NCI-H1694 (cell line): ENCODE data around the gene TBC1D8B.
A peak's percentile ranks its signal among the peaks of the same experiment; 100 is the strongest.

Source experiments
- DNase-seq: peaks from one replicate; lab custom pipeline; 2025; lab: John Stamatoyannopoulos, UW

Gene TBC1D8B

DNA sequence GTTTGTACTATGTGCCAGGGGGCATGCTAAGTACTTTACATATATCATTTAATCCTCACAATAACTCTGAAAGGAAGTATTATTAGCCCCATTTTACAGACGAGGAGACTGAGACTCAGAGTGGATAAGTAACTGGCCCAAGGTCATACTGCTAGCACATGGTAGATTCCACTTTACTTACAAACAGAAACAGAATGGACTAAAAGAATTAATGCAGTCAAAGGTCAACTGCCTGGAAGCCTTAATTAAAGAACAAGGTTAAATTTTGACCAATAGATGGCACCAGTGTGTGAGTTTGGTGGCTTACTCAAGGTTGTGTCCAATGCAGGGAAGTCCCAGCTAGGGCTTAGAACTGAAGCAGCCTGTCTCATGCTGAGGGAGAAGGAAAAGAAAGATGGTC is 96.0 kb downstream of the TBC1D8B start:
- DNase-seq: peak; percentile 1

DNA sequence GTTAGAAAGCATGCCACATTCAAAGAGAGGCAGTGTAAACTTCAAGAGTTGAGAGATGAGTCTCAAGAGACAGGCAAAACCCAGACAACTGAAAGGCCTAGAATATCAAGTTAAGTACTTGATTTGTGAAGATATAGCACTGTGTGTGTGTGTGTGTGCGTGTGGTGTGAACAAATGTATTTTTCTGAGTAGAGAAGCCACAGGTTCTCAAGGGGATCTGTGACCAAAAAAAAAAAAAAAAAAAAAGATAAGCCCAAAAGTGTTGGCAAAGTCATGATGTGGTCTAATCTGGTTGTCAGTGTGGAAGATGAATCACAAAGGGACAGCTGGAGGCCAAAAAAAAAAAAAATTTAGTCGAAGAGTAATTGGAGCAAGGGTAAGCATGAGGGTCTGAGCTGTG is 96.8 kb downstream of the TBC1D8B start:
- no peak for DNase-seq

DNA sequence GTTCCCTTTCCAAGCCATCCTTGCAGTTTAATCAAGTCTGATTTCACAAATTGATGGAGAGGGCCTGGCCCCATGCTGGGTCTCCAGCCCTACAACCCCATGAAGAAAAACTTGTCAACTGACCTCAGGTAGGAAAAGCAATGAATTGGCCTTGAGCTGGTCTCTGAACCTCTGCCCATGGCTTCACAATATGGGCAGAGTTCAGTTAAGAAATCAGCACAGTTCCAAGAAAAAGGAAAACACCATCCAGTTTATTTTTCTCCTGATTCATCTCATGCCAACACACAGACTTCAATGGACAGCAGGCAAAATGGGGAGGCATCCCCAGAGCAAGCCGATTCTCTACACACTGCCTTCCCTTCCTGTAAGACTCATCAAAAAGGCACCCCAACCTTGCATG is 97.4 kb downstream of the TBC1D8B start:
- no peak for DNase-seq

DNA sequence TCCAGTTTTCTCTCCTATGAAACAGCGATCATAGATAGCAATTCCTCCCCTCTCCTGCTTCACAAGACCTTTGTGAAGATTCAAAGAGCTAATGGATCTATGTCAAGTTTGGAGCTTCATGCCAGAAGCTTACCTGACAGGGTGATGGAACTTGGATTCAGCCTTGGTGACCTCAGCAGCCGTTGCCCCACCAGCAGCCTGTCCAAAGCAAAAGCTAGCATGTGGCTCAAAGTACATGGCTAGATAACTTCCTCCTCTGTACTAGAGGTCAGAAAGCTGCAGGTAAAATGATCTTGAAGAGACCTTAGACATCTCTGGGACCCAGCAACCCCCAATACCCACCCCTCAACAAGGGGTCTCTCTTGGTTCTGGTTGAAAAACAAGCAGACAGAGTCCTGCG is 98.9 kb downstream of the TBC1D8B start:
- DNase-seq: no peak

DNA sequence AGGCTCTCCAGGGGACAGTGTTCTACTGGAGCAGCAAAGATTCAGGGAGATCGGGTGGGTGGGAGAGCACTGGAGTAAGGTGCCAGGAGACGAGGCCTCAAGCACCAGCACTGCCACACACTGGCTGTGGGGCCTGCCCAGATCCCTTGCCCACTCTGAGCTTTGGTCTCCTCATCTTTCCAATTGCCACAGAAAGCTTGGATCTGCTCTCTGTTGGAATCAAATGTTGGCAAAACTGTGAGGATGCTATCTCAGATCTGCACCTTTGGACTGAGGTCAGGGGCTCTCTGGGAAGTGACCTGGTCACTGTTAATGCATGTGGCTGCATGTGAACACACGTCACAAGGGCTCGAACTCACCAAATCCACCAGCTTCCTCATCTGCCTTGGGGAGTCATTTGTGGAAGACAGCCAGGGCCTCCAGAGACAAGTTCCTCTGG is 99.3 kb downstream of the TBC1D8B start:
- DNase-seq: no peak

DNA sequence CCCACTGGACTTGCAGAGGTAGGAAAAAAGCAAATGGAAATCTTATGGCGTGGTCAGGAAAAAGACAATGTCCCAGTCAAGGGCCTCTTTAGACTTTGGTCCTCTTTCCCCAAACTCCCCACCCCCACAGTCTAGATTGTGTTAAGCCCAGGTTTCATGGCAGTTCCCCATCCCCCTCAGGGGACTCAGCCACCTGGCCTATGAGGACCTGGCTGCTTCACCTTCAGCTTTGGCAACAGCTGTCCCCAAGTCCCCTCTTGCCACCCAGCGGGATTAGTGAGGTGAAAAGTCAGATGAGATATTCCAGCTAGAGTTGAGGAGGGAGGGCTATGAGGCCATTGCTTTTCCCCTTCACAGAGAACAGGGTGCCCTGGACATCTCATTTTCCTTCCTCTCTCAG is 100.2 kb downstream of the TBC1D8B start:
- DNase-seq: no peak

DNA sequence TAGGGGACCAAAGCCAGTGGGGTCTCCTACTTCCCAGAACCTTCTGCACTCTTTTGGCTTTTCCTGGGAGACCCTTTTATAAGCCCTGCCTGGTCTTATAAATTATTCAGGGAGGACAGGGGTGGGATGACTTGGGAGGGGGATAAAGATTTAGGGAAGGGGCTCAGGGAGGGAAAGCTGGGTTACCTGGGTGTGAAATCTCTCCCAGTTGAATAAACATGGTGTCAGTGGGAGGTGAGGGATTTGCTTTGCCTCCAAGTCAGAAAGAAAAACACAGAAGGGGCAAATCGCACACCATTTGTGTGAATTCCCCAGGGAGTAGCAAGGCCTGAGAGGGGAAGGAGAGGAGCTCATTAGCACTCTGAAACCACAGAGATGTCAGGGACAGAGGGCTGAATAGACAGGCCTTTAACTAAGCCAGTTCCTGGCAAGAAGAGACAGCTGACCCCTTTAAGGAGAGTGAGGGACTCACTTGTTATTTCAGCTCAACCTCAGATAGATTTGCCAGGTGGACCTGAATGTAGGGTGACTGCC is 100.9 kb downstream of the TBC1D8B start, which contains the start of gene RIPPLY1:
RIPPLY1 (minus strand) TSS at position 51 of the 534 bp plus-strand sequence. CDS start 54 bp downstream, outside the sequence.
- no peak for DNase-seq

DNA sequence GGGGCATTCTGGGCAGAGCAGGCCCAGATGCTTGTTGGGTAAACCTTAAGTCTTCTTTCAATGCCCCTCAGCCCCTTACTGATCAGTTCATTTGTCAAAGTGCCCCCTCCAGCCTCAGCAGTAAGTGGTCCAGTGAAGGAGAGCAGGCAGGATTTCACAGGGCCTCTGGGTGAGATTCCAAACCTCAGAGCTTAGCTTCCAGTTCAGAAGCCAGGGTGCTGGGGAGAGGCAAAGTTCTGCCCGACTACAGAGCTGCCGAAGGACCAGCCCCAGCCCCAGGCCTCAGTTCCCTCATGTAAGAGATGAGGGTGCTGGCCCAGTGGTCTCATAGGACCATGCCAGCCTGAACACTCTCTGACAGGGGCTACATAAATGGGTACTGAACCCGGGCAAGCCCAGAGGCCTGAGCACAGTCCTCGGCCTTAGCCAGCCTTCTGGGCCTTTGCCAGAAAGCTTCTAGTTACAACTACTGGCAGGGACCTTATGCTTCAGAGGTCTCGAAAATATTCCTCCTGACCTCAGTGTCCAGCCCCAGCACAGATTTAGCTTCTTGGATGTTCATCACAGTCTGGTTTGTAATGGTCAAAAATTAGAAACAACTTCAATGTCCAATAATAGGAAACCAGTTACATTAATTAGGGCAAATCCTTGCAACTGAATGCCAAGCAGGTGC is 101.5 kb downstream of the TBC1D8B start:
- no peak for DNase-seq

DNA sequence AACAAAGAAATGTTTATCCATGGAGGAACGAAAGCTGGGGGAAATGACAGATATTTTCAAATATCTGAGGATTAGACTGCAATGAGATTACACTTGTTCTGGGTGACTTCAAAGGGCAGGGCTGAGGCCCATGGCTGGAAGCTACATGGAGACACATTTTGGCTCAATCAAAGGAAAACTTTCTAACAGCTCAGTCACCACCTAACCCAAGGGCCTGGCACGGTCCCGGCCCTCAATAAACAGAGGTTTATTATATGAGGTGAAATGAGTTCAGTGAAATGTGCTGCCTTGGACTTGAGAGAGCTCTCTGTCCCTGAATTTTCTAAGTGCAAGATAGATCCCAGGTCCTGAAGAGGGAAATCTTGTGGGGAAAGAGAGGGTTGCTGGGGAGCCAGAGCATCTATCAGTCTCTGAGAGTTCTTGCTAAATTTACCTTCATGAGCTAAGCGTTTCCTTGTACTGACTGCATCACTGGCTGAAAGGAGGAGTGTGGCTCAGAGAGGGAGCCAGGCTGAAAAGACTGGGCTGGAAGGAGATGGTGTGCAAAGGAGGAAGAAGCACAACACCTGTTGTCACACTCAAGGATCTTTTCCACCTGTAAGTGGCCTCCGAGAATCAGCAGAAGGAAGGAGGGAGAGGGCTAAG is 102.7 kb downstream of the TBC1D8B start:
- DNase-seq: no peak

DNA sequence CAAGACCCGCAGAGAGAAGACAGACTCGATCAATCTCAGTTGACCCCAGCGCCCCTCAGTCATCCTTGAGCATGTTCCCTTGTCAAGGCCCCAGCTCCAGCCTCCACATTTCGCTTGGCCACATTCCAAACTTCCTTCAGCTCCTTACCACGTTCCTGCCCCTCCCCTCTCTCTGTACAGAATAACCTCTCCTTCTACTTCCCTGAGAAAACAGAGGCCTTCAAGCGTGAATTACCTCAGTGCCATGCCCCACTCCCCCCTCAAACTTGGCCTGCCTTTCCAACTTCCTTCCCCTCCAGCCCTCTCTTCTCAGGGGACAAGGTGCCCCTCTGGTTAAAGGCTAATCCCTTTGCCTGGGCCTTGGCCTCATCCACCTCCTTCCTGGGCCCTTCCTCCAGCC is 103.9 kb downstream of the TBC1D8B start:
- DNase-seq: no peak

DNA sequence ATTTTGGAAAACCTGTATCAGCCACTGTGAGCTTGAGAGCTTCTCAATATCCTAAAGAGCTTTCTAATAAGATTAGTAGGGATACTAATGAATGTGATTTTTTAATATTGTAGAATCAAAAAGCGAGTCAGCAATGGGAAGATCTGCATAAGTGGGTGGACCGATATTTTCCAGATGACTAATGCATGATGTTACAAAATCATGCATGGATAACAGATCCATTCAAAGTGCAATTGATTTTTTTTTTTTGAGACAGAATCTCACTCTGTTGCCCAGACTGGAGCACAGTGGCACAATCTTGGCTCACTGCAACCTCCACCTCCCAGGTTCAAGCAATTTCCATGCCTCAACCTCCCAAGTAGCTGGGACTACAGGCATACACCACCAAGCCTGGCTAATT is 110.4 kb downstream of the TBC1D8B start:
- DNase-seq: no peak

DNA sequence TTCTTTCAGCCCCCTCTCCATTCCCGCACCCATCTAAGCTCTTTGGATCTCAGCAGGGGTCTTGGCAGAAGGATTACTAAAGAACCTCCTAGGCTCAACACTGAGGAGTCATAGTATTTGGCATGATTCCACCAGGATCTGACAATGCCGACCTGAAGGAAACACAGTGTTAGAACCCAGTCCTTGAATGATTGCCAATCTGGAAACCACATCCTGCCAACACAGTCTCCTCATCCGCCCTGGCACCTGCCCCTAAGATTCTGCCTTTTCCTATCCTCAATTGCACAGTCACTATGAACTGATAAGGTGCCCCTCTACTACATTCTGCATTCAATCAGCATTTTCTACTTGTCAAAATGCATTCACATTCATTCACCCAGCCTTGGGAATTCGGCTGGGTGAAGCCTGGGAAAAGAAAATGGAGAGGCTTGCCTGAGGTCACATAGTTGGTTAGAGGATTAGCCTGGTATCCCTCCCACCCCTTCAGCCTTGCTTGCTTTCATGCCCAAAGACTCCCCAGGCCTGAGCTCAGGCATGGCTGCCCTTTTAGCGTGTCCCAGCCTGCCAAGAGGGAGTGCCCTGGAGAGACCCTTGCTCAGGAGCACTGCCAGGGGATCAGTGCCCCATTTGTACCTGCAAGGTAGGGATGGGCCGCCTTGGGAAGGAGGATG is 115.5 kb downstream of the TBC1D8B start:
- DNase-seq: no peak

DNA sequence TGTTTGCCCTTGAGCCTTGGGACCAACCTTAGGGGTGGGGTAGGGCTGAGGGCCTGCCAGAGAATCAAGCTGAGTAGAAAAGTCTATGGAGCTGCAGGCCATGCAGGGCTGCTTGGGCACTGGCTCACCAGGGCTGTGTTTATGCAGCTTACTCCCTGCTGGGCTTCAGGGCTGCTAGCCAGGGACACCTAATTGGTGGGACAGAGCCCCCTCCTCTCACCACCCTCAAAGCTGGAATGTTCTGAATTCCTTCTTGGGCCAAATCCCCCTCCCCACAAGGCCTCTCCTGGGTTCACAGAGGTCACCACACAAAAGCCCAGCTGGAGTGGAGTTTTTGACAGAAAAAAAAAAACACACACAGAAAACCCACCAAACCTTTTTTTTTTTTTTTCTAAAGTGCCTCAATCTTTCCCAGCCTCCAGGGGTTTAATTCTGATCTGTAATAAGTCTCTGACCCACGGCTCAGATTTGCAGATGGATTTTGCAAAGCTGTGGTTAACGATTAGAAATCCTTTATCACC is 117.5 kb downstream of the TBC1D8B start, which contains the start of gene CLDN2:
CLDN2 (plus strand) TSS at position 471 of the 521 bp plus-strand sequence. CDS start 7,827 bp downstream, outside the sequence.
- DNase-seq: no peak

DNA sequence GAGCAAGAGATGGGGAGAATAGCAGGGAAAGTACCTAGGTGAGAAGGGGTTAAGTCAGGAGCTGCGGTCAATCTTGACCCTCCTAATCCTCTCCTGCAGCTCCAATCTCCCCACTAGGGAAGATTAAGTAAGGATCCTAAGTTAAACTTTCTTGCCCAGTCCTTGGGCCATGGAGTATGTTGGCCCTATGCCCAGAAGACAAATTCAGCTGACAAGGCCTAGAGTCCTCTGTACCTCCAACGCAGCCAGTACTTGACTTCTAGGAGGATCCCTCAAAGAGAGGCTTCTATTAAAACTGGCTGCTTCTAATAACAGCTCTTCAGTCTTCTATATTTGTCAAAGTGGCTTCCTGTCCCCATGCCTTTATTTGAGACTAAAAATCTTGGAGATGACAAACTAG is 119.2 kb downstream of the TBC1D8B start:
- no peak for DNase-seq
